ENCODE measurements around the gene THRB.

DNA sequence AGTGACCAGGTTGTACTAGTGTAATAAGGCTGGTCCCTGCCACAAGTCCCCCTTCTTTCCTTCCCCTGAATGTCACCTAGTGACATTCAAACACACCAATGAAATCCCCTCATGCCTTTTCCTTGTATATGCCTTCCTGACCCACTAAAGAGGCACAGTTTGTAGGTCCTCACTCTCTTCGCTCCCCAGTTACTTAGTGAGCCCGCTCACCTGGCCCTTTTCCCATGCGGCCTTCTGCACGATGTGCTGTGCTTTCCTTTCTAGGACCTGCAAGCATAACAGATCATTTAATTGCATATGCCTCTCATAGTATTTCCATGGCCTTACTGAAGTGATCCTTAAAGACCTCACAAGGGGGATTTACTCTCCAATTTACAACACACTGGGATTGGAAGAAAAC lies 146.3 kb downstream of the THRB start:
- TF ChIP-seq, protein P1, sequence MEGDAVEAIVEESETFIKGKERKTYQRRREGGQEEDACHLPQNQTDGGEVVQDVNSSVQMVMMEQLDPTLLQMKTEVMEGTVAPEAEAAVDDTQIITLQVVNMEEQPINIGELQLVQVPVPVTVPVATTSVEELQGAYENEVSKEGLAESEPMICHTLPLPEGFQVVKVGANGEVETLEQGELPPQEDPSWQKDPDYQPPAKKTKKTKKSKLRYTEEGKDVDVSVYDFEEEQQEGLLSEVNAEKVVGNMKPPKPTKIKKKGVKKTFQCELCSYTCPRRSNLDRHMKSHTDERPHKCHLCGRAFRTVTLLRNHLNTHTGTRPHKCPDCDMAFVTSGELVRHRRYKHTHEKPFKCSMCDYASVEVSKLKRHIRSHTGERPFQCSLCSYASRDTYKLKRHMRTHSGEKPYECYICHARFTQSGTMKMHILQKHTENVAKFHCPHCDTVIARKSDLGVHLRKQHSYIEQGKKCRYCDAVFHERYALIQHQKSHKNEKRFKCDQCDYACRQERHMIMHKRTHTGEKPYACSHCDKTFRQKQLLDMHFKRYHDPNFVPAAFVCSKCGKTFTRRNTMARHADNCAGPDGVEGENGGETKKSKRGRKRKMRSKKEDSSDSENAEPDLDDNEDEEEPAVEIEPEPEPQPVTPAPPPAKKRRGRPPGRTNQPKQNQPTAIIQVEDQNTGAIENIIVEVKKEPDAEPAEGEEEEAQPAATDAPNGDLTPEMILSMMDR (IDR thresholded peaks at IDR 0.05 in 8 of 11, conservative IDR thresholded peaks at IDR 0.05 in 3 of 11), result no peak
- no peak for TF ChIP-seq POLR2A (IDR thresholded peaks at IDR 0.05)
